Duodenal mucosa (tissue), 2 donors: Measurements from ENCODE around the gene SLC27A4.

Experiments used
- H3K27ac ChIP-seq: one replicate; pipeline ENCODE4 v1.7.0; 2013; ENCODE audit warnings: low read depth, low read length
- H3K27me3 ChIP-seq, 2 donors: one replicate each; pipeline ENCODE4 v1.7.0; 2013; ENCODE audit warnings: low read length in 2 of 2, control low read depth in 1 of 2; ENCODE audit not compliant: insufficient read depth in 2 of 2, control insufficient read depth in 1 of 2
- H3K36me3 ChIP-seq, 2 donors: one replicate each; pipeline ENCODE4 v1.7.0; 2013; ENCODE audit warnings: low read length in 2 of 2, control low read depth in 1 of 2; ENCODE audit not compliant: insufficient read depth in 2 of 2, control insufficient read depth in 1 of 2
- H3K4me1 ChIP-seq, 2 donors: one replicate each; pipeline ENCODE4 v1.7.0; 2013; ENCODE audit warnings: low read length in 2 of 2, control low read depth in 1 of 2; ENCODE audit not compliant: insufficient read depth in 2 of 2, control insufficient read depth in 1 of 2
- H3K4me3 ChIP-seq, 2 donors: one replicate each; pipeline ENCODE4 v1.7.0; 2013; ENCODE audit warnings: low read length in 2 of 2, low read depth in 1 of 2
- H3K9ac ChIP-seq, 2 donors: one replicate each; pipeline ENCODE4 v1.7.0; 2013; ENCODE audit warnings: low read length in 2 of 2, low read depth in 1 of 2
- H3K9me3 ChIP-seq, 2 donors: one replicate each; pipeline ENCODE4 v1.7.0; 2013; ENCODE audit warnings: low read length in 2 of 2, control low read depth in 1 of 2; ENCODE audit not compliant: control insufficient read depth in 1 of 2

The SLC27A4 gene

DNA sequence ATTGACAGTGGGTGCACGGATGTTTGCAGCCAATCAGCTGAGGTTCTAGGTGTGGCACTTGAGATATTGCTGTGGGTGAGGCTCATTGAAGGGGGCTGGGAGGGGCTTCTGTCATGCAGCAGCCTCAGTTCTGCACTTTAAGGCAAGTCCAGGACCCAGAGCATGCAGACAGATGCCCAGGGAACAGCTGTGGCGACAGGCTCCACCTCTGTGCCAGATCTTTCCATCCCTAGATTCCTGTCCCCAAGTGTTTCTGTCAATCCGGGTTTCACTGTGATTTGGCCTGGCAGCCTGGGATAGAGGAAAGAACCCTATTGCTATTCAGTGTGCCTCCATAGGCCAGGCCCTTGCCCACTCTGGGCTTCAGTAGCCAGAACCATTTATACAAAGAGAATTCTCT is 59.5 kb downstream of the SLC27A4 start:
- Histone ChIP-seq H3K36me3 (no peaks in the 10 kb centered on the region), H3K9ac (no peak overlapping the region), H3K4me1 (peaks cover 0 to 3% of the 10 kb centered on the region in 2 donors), H3K9me3 (no peaks in the 10 kb centered on the region), H3K27me3 (peaks cover 9 to 14% of the 10 kb centered on the region in 2 donors), H3K4me3 (no peak overlapping the region), H3K27ac (no peak overlapping the region)

DNA sequence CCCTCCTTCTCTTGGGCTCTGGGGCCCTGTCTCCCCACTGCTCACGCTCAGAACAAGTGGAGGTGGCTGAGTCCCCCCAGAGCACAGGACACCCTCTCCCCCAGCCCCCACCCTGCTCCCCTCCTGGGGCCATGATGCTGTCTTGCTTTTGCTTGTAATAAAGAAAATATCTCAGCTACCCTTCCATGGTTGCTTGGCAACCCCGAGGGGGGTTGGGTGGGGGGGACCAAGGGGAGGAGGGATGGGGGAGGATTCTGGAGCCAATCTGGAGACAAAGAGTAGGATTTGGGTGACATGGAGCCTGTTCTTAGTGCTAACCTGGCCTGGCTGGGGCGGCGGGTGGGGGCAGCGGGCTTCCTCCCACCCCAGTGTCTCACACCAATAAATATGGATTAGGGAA is 64.2 kb downstream of the SLC27A4 start:
- H3K27me3 ChIP-seq, result peaks cover 6 to 10% of the 10 kb centered on the region in 2 donors
- no peak overlapping the region for H3K27ac ChIP-seq
- H3K4me3 ChIP-seq, result no peak overlapping the region
- no peaks in the 10 kb centered on the region for H3K4me1 ChIP-seq
- H3K9me3 ChIP-seq, result no peaks in the 10 kb centered on the region
- H3K9ac ChIP-seq, result no peak overlapping the region
- no peaks in the 10 kb centered on the region for H3K36me3 ChIP-seq

DNA sequence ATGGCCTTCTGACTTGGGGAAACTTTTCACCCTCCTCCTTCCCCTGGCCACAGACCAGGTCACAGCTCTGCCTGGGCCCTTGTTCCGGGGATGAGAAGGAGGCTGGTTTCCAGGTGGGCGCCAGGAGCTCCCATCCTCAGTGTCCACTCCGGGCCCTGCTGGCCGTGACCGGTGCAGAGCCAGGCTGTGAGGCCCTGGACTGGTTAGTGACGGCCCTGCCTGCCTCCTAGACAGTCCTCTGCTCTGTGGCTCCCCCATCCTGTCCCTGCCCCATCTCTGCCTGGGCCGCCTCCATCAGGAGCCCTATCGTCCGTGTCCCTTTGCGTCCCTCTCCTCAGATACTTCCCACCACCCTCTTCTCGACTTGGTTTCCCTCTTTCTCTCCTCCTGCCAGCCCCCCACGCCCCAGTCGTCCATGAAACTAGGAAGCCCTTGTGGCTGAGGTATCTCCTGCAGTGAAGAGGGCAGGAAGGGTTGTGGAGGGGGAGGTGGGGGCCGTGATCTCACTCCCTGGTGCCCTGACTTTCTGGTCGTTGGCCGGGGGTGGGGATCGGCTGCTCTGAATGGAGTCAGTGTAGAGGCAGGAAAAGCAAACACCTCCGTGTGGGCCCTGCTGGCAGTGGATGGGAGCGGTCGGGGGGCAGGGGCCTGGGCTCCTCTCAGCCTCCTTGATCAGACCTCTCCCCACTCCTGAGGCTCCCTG is 64.9 kb downstream of the SLC27A4 start:
- Histone ChIP-seq H3K9ac (no peak overlapping the region), H3K4me3 (no peak overlapping the region), H3K4me1 (no peaks in the 10 kb centered on the region), H3K27ac (no peak overlapping the region), H3K27me3 (peaks cover 6 to 10% of the 10 kb centered on the region in 2 donors), H3K9me3 (no peaks in the 10 kb centered on the region), H3K36me3 (no peaks in the 10 kb centered on the region)

DNA sequence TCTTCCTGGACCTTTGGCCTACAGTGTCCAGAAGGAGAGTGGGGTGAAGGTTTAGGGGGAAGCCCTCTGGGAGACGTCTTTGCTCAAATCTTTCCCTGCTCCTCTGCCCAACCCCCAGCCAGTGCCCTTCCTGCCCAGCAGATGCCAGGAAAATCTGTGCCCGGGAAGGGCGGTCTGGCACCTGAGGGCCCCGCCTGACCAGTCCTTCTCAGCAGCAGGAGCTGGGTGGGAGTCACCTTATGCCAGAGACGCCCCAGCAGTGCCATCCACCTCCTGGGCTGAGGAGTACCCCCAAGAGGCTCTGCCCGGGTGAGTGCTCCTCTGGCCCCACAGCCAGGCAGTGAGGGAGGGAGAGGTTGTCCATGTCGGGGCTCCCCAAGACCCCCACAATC is 65.4 kb downstream of the SLC27A4 start:
- Histone ChIP-seq H3K9me3 (no peaks in the 10 kb centered on the region), H3K4me1 (no peaks in the 10 kb centered on the region), H3K9ac (no peak overlapping the region), H3K36me3 (no peaks in the 10 kb centered on the region), H3K27ac (no peak overlapping the region), H3K4me3 (no peak overlapping the region), H3K27me3 (peaks cover 6 to 10% of the 10 kb centered on the region in 2 donors)

DNA sequence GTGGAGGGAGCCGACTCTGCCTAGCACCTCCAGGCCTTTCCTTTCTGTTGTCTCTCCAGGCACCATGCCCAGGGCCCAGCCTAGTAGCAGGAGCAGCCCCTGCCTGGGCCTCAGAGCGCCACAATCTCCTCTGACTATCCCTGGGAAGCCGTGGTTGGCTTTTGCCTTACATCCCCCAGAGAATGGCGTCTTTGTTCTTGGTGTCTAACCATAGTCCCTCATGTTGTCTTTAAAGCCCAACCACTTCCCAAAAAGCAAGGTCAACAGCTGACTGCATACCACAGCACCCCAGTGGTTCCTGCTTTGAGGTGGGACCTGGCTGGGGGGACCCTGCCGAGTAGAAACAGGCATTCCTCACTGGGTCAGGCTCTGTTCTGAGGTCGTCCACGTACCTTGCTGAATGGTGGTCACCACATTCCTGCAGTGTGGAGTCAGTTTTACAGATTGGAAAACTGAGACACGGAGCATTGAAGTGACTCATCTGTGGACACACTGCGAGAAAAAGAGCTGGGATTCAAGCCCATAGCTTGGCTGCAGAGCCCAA is 66.6 kb downstream of the SLC27A4 start:
- Histone ChIP-seq H3K9me3 (no peaks in the 10 kb centered on the region), H3K4me1 (no peaks in the 10 kb centered on the region), H3K27me3 (peaks cover 6 to 14% of the 10 kb centered on the region in 2 donors), H3K9ac (no peak overlapping the region), H3K27ac (no peak overlapping the region), H3K4me3 (no peak overlapping the region), H3K36me3 (no peaks in the 10 kb centered on the region)

DNA sequence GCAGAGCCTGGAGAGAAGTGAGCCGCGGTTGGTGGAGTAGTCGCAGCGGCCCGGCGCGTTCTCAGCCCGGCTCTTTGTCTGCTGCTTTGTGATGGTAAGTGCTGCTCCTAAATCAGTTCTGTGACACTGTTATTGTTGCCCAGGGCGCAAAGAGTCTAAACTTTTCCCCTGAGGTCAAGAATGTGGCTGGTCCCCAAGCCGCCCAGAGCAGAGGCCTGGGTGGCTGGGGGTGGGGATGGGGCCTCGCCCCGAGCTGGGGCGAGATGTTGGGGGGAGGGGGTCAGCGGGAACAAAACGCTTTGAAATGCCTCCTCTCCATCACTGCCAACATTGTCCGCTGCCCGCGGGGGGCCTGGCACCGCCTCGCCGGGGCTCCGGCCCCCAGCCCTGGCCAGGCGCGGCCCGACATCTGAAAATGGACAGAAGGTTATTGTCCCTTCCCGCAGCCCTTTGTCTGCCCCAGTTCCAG is 68.7 kb downstream of the SLC27A4 start:
- H3K4me3 ChIP-seq, result no peak overlapping the region
- no peak overlapping the region for H3K27ac ChIP-seq
- H3K4me1 ChIP-seq, result no peaks in the 10 kb centered on the region
- no peak overlapping the region for H3K9ac ChIP-seq
- H3K9me3 ChIP-seq, result no peaks in the 10 kb centered on the region
- peaks cover 6 to 19% of the 10 kb centered on the region in 2 donors for H3K27me3 ChIP-seq
- H3K36me3 ChIP-seq, result no peaks in the 10 kb centered on the region

DNA sequence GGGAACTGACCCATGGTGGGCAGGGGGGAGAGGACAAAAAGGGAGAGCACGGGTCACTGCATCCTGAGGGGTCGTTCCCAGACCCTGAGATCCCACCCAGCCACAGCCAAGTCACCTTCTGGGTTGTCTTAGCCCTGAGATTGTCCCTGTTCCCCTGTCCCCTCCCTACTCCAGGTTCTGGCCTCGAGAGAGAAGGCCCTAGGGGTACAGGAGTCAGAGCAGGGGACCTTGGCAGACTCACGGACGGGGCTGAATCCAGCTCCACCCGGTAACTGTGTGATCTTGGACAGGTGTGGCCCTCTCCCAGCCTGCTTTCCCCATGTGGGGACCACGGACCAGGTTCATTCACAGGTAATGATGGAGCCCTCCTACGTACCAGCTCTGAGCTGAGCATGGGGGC is 69.1 kb downstream of the SLC27A4 start:
- Histone ChIP-seq H3K9me3 (no peaks in the 10 kb centered on the region), H3K4me3 (no peak overlapping the region), H3K4me1 (no peaks in the 10 kb centered on the region), H3K27me3 (peaks cover 6 to 19% of the 10 kb centered on the region in 2 donors), H3K36me3 (no peaks in the 10 kb centered on the region), H3K9ac (no peak overlapping the region), H3K27ac (no peak overlapping the region)

DNA sequence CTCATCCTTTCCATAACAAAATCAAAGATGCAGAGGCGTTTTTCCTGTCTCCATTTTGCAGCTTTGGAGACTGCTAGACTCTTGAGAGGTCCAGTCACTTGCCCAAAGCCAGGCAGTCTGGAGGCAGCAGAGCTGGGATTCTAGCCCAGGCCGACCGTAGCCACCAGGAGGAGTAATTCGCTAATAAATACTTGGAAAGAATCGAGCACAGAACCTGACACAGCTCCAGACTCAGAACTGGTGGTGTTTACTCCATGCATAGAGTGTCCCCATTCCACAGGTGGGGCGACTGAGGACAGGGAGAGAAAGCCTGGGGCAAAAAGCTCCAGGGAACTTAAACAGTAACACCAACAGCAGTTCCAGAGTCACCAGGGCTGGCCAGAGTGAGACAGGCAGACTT is 69.7 kb downstream of the SLC27A4 start:
- no peaks in the 10 kb centered on the region for H3K36me3 ChIP-seq
- H3K27ac ChIP-seq, result no peak overlapping the region
- H3K4me3 ChIP-seq, result no peak overlapping the region
- H3K27me3 ChIP-seq, result peaks cover 6 to 19% of the 10 kb centered on the region in 2 donors
- H3K9me3 ChIP-seq, result no peaks in the 10 kb centered on the region
- no peaks in the 10 kb centered on the region for H3K4me1 ChIP-seq
- H3K9ac ChIP-seq, result no peak overlapping the region
